HFFc6 (cell line): ENCODE results near the gene GPBP1L1. TPM values are rescaled to one million over a fixed set of nuclear protein-coding genes. Genes with fewer than 3 reads are reported as not detected.

Experiments used
- DNase-seq: peaks from one replicate; pipeline ENCODE4 v3.0.0-alpha.2; 2018
- H3K27ac Mint-ChIP-seq: 2 replicates; pipeline ENCODE4 v1.8.0; 2020; ENCODE audit warnings: mild to moderate bottlenecking, mixed read lengths
- H3K27me3 Mint-ChIP-seq: 2 replicates; pipeline ENCODE4 v1.8.0; 2021; ENCODE audit warnings: mild to moderate bottlenecking, moderate library complexity, mixed read lengths; ENCODE audit not compliant: insufficient read depth
- H3K36me3 Mint-ChIP-seq: 2 replicates; pipeline ENCODE4 v1.8.0; 2021; ENCODE audit warnings: low read depth, mixed read lengths
- H3K4me1 Mint-ChIP-seq: 2 replicates; pipeline ENCODE4 v1.8.0; 2020; ENCODE audit warnings: low read depth, mixed read lengths
- H3K4me3 Mint-ChIP-seq: 2 replicates; pipeline ENCODE4 v1.8.0; 2020; ENCODE audit warnings: mild to moderate bottlenecking, moderate library complexity, mixed read lengths
- H3K9me3 Mint-ChIP-seq: 2 replicates; pipeline ENCODE4 v1.8.0; 2020; ENCODE audit warnings: mild to moderate bottlenecking, mixed read lengths
- total RNA-seq, 6 experiments: library from RNA; stranded (reverse); fragmentation: NEBNext Ultra II Directional; extraction: Animal tissue kit (Norgen Biotek cat#: 25700); gene quantifications; 2 replicates in 1 of 6; 3 replicates in 5 of 6; pipeline ENCODE4 v1.2.3, GENCODE V29; 2021
- TF ChIP-seq, protein P1 (sequence below): fragments of 200-600 bp; sonication (generic); IDR thresholded peaks from 2 replicates; pipeline ENCODE4 v1.5.0; 2021; ENCODE audit warnings: antibody characterized with exemption, mild to moderate bottlenecking

Gene GPBP1L1
- total RNA-seq, 6 experiments from 2014 or later: 66.5 to 76.7 (median 68.1) TPM

DNA sequence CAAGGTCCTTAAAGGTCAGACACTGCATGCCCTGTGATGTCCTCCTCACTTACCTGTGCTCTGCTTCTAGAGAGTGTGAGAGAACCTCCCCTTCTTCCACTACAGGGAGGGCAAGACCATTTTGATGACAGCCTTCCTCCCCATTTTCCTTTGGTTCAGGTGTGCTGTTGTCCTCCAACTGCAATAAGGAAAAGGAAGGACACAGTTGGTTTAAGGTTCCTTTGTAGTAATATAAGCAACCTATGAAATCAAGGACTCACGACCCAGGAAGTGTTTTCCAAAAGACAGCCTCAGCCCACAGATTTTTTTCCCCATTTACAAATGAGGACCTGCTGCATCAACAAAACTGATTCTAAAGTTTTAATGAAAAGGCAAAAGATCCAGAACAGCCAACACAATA, 55.9 kb downstream of the GPBP1L1 start:
- H3K27ac Mint-ChIP-seq: no peak overlapping the region; the same call in 1 of the 2 replicates
- no peak for DNase-seq
- TF ChIP-seq, protein P1, sequence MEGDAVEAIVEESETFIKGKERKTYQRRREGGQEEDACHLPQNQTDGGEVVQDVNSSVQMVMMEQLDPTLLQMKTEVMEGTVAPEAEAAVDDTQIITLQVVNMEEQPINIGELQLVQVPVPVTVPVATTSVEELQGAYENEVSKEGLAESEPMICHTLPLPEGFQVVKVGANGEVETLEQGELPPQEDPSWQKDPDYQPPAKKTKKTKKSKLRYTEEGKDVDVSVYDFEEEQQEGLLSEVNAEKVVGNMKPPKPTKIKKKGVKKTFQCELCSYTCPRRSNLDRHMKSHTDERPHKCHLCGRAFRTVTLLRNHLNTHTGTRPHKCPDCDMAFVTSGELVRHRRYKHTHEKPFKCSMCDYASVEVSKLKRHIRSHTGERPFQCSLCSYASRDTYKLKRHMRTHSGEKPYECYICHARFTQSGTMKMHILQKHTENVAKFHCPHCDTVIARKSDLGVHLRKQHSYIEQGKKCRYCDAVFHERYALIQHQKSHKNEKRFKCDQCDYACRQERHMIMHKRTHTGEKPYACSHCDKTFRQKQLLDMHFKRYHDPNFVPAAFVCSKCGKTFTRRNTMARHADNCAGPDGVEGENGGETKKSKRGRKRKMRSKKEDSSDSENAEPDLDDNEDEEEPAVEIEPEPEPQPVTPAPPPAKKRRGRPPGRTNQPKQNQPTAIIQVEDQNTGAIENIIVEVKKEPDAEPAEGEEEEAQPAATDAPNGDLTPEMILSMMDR: no peak
- peaks cover 2% of the 10 kb centered on the region for H3K27me3 Mint-ChIP-seq
- no peak overlapping the region for H3K4me3 Mint-ChIP-seq
- H3K4me1 Mint-ChIP-seq: no peaks in the 10 kb centered on the region
- H3K9me3 Mint-ChIP-seq: no peaks in the 10 kb centered on the region
- peaks cover 35% of the 10 kb centered on the region for H3K36me3 Mint-ChIP-seq

DNA sequence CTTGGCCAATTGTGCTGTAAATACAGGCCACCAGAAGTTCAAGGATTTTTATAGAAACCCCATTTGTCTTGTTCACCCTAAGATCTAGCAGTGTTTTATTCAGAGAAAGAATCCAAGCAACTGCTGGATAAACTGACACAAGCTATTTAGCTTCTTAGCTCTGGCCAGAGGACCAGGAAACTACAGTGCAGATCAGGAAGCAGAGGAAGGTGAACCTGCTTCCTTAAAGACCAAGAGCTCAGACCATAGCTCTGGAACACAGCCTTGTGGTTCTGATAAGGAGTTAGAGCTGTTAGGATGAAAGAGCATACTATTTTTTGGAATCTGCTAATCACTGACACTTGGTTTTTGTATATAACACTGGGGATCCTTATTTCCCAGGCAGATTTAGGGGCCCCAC, 57.3 kb downstream of the GPBP1L1 start:
- TF ChIP-seq, protein P1: no peak
- Mint-ChIP-seq H3K36me3 (peaks cover 39% of the 10 kb centered on the region), H3K9me3 (no peaks in the 10 kb centered on the region), H3K4me1 (no peaks in the 10 kb centered on the region), H3K27me3 (peaks cover 3% of the 10 kb centered on the region), H3K27ac (no peak overlapping the region), H3K4me3 (no peak overlapping the region)
- DNase-seq: no peak

DNA sequence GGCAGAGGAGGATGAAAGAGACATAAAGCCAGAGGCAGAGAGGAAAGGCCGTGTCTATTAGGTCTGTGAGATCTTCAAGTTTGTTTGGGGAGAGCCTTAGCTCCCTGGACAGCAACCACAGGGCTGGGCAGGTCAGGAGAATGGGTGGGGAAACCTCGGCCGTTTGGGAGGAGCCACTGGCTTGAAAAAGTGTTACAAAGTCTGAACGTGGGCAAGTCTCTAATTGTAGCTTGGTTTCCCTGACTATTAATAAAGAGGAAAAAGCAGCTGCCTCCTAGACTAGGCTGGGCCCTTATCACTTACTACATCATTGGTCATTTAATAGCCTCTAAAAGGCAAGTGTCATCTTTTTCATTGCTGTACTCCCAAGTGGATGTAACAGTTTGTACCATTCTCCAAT, 62.4 kb downstream of the GPBP1L1 start, which contains the start of gene CCDC17:
Gene CCDC17, minus strand, starts transcription at position 83 of the 400 bp plus-strand sequence. CDS start 145 bp downstream, outside the sequence.
- H3K9me3 Mint-ChIP-seq: no peaks in the 10 kb centered on the region
- H3K4me1 Mint-ChIP-seq: no peaks in the 10 kb centered on the region
- TF ChIP-seq, protein P1: no peak
- H3K27ac Mint-ChIP-seq: no peak within 1 kb of the TSS
- H3K36me3 Mint-ChIP-seq: peaks cover 18% of the 10 kb centered on the region
- no peak within 1 kb of the TSS for H3K4me3 Mint-ChIP-seq
- DNase-seq: no peak
- peaks cover 12% of the 10 kb centered on the region for H3K27me3 Mint-ChIP-seq

DNA sequence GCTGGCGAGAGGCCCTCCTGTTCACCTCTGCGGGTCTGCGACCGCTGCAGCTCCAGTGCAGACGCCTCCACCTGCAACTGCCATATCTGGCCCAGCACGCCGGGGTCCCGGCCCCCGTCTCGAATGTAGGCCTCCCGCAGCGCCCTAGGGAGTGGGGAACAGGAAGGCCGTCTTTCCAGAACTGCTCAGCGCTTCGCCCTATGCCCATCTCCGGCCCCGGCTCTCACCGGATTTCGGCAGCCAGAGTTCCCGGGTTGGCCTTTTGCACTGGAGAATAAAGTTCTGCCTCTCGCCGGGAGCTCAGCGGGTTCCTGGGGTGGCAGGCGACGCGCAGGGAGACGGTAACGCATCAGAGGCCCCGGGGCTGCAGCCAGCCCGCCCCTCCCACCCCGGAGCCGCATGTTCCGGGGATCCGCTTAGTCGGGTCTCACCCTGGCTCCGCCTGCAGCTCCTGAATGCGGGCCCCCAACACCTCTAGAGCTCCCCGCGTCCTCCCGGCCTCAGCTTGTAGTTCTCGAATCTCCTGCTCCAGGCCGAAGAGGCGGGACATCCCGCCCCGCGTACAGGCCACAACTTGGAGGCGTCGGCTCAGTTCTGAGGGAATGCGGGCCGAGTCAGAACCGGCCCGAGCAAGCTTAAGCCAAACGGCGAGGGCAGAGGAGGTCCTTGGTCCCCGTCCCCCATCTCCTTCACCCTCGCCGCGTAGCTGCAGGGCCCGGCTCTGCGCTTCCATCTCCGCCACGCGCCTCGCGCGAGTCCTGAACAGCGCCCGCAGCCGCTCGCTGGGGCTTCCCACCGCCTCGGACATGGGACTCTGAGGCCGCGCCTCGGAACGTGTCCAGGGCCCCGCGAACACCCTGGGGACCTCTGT, 63.6 kb downstream of the GPBP1L1 start:
- Mint-ChIP-seq H3K4me3 (no peak overlapping the region), H3K27ac (no peak overlapping the region)

DNA sequence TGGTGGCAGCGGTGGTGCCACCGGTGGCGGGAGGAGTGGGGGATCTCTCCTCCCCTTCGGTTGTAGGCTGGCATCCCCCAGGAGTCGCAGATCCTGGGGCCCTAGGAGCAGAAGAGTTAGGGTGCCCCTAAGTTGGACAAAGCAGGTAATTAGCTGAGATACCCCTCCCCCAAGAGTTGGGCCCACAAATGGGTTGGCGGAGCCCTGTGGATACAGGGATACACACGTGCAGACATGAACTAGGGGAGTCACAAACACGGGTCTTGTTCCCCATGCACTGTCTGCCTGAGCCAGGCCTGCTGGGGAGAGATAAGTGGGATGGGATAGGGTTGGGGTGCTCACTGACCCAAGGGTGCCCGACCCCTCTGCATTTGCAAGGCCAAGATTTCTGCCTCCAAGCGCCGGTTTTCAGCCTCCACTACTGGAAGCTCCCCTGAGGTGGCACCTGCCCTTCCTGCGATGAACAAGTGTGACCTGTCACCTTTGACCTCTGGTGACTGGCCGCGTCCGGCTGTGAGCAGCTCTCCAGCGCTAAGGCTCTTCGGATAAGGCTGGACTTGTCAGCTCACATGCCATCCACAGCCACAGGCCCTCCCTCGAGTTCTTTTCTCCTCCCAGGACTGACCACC, 64.3 kb downstream of the GPBP1L1 start:
- H3K9me3 Mint-ChIP-seq: no peaks in the 10 kb centered on the region
- H3K4me1 Mint-ChIP-seq: peaks cover 16% of the 10 kb centered on the region
- no peak overlapping the region for H3K4me3 Mint-ChIP-seq
- no peak for DNase-seq
- no peak overlapping the region for H3K27ac Mint-ChIP-seq
- peaks cover 10% of the 10 kb centered on the region for H3K27me3 Mint-ChIP-seq
- TF ChIP-seq, protein P1: no peak
- peaks cover 17% of the 10 kb centered on the region for H3K36me3 Mint-ChIP-seq

More for the DNA sequence above, 63.6 kb downstream of the GPBP1L1 start:
- Mint-ChIP-seq H3K36me3 (peaks cover 18% of the 10 kb centered on the region), H3K4me1 (peaks cover 8% of the 10 kb centered on the region), H3K9me3 (no peaks in the 10 kb centered on the region), H3K27me3 (peaks cover 10% of the 10 kb centered on the region)
- no peak for DNase-seq
- TF ChIP-seq, protein P1: no peak
